GM12801 (cell line): ENCODE measurements around the gene COLQ.

ENCODE experiments used
- TF ChIP-seq, protein P1 (sequence below): IDR thresholded peaks from one replicate; pipeline ENCODE4 v1.5.1; 2011; ENCODE audit warnings: control low read depth; ENCODE audit not compliant: insufficient read length; ENCODE audit errors: extremely low read depth

Gene COLQ

DNA sequence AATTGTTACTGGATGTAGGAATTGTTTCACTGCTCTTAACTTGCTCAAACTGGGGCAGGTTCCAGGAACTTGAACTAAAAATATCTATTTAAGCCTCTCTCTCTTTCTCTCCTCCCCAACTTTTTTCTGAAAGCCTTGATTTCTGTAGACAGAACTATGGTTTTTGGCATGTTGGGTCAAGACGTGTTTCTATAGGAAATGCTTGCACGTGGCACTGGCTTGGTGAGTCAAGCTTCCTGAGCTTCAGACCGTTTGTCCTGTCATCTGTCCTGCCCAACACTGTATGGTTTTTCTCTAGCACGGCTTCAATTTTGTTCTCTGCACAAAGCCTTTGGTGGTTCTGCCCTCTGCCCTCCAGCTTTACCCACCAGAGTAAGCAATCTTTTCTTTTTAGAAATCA lies 80.6 kb downstream of the COLQ start:
- TF ChIP-seq, protein P1, sequence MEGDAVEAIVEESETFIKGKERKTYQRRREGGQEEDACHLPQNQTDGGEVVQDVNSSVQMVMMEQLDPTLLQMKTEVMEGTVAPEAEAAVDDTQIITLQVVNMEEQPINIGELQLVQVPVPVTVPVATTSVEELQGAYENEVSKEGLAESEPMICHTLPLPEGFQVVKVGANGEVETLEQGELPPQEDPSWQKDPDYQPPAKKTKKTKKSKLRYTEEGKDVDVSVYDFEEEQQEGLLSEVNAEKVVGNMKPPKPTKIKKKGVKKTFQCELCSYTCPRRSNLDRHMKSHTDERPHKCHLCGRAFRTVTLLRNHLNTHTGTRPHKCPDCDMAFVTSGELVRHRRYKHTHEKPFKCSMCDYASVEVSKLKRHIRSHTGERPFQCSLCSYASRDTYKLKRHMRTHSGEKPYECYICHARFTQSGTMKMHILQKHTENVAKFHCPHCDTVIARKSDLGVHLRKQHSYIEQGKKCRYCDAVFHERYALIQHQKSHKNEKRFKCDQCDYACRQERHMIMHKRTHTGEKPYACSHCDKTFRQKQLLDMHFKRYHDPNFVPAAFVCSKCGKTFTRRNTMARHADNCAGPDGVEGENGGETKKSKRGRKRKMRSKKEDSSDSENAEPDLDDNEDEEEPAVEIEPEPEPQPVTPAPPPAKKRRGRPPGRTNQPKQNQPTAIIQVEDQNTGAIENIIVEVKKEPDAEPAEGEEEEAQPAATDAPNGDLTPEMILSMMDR: no peak

DNA sequence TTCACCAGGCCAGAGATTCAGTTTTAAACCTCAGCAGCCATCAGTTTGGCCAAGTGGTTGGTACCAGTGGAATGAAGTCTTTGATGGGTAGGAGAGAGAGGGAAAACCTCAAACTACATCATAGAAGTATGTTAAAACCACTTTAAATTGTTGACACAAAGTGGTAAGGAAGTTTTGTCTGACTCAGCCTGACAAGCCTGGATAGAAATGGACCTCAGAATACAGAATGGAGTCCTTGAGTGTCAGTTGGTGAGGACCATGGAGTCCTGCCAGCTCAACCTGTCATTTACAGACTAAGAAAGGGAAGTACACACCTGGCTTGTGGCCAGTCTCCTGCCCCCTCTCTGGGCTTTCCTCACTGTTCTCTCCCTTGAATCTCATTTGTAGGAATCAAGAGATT lies 82.0 kb downstream of the COLQ start:
- TF ChIP-seq, protein P1: no peak

- TF ChIP-seq, protein P1: no peak
Measured at GRCh38 chr3:15438983-15439382, 82.5 kb downstream of the COLQ start.

DNA sequence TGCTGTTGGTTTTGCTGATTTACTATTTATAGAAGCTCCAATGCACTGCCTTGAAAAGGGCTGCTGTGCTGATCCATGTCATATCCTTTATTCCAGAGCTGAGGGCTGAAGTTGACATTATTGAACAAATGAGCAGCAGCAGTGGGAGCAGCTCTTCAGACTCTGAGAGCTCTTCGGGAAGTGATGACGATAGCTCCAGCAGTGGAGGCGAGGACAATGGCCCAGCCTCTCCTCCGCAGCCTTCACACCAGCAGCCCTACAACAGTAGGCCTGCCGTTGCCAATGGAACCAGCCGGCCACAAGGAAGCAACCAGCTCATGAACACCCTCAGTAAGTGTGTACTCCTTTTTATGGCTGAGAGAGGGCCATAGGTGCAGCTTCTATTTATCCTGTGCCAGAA lies 85.3 kb downstream of the COLQ start:
- TF ChIP-seq, protein P1: no peak

GRCh38 chr3:15434756-15435155 lies 86.8 kb downstream of the COLQ start:
- TF ChIP-seq, protein P1: no peak

DNA sequence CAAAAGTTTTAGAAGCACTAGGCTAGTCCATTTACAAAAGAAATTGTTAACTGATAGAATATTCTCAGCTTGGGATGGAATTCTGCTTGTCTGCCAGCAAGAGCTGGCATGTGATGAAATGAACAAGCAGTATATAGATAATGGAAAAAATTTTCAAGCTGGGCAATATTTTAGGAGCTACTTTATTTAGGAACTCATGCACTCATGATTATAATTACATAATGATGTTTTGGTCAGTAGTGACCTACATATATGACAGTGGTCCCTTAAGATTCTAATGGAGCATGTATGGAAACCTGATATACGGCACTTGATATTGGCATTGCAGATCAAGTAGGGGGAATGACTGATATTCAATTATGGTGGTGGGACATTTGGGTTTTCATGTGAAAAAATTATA lies 88.0 kb downstream of the COLQ start:
- TF ChIP-seq, protein P1: no peak

GRCh38 chr3:15431256-15431837 lies 90.2 kb downstream of the COLQ start:
- TF ChIP-seq, protein P1: no peak

DNA sequence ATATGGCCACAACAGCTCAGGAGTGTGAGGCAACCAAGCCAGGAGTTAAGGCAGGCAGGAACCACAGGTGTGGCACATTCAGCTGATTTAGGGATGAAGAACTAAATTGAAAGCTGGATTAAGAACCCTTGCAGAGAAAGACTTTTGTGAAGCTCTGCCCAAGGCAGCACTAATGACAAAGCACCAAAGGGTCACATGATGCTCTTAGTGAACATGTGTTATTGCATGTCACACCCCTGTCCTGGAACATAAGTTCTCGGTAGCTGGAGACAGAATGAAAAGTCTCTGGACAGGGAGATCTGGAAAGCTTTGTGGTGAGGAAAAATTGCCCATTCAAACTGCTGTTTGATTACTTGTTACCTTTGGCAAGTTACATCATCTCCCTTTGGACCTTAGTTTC lies 90.9 kb downstream of the COLQ start:
- TF ChIP-seq, protein P1: no peak
